HEK293 (cell line): ENCODE data around the gene CACNB3.

Source experiments
- GLIS2 ChIP-seq: fragments of 450-650 bp; formaldehyde crosslinking; IDR thresholded peaks from 2 replicates; pipeline ENCODE4 v1.5.1; 2016; ENCODE audit warnings: missing biosample characterization, missing genetic modification characterization
- HIC1 ChIP-seq: fragments of 450-650 bp; formaldehyde crosslinking; IDR thresholded peaks from 2 replicates; pipeline ENCODE4 v1.5.1; 2016; ENCODE audit warnings: missing biosample characterization, missing genetic modification characterization
- KLF17 ChIP-seq: fragments of 450-650 bp; formaldehyde crosslinking; IDR thresholded peaks from 2 replicates; pipeline ENCODE4 v1.5.1; 2016; ENCODE audit warnings: missing biosample characterization, missing genetic modification characterization
- MEIS1 ChIP-seq: sonication (generic); formaldehyde crosslinking; IDR thresholded peaks from 2 replicates; pipeline ENCODE4 v1.8.1; 2022; ENCODE audit warnings: missing genetic modification reagents, mild to moderate bottlenecking, borderline replicate concordance
- PRDM10 ChIP-seq: fragments of 450-650 bp; formaldehyde crosslinking; IDR thresholded peaks from 2 replicates; pipeline ENCODE4 v1.5.1; 2016; ENCODE audit warnings: missing biosample characterization, missing genetic modification characterization
- REPIN1 ChIP-seq: fragments of 450-650 bp; formaldehyde crosslinking; IDR thresholded peaks from 2 replicates; pipeline ENCODE4 v1.5.1; 2017; ENCODE audit warnings: missing biosample characterization, missing genetic modification characterization, low read depth
- SALL2 ChIP-seq: fragments of 450-650 bp; formaldehyde crosslinking; IDR thresholded peaks from 2 replicates; pipeline ENCODE4 v1.5.0; 2017; ENCODE audit warnings: missing biosample characterization, mild to moderate bottlenecking, missing genetic modification characterization, borderline replicate concordance
- SP2 ChIP-seq: fragments of 450-650 bp; formaldehyde crosslinking; IDR thresholded peaks from 2 replicates; pipeline ENCODE4 v1.5.1; 2016; ENCODE audit warnings: missing biosample characterization, missing genetic modification characterization
- SP3 ChIP-seq: fragments of 450-650 bp; formaldehyde crosslinking; IDR thresholded peaks from 2 replicates; pipeline ENCODE4 v1.5.1; 2016; ENCODE audit warnings: missing biosample characterization, missing genetic modification characterization
- SP7 ChIP-seq: fragments of 450-650 bp; formaldehyde crosslinking; IDR thresholded peaks from 2 replicates; pipeline ENCODE4 v1.5.1; 2016; ENCODE audit warnings: missing biosample characterization, missing genetic modification characterization
- WT1 ChIP-seq: fragments of 450-650 bp; formaldehyde crosslinking; IDR thresholded peaks from 2 replicates; pipeline ENCODE4 v1.5.1; 2016; ENCODE audit warnings: missing biosample characterization, missing genetic modification characterization
- ZBTB11 ChIP-seq: fragments of 450-650 bp; formaldehyde crosslinking; conservative IDR thresholded peaks from 2 replicates; pipeline ENCODE4 v1.5.1; 2016; ENCODE audit warnings: low read depth, missing biosample characterization, missing genetic modification characterization
- ZBTB8A ChIP-seq: fragments of 450-650 bp; formaldehyde crosslinking; IDR thresholded peaks from 2 replicates; pipeline ENCODE4 v1.5.1; 2016; ENCODE audit warnings: missing biosample characterization, missing genetic modification characterization
- ZNF157 ChIP-seq: fragments of 450-650 bp; formaldehyde crosslinking; IDR thresholded peaks from 2 replicates; pipeline ENCODE4 v1.5.1; 2016; ENCODE audit warnings: missing biosample characterization, missing genetic modification characterization
- ZNF23 ChIP-seq: fragments of 450-650 bp; formaldehyde crosslinking; IDR thresholded peaks from 2 replicates; pipeline ENCODE4 v1.5.1; 2016; ENCODE audit warnings: missing biosample characterization, missing genetic modification characterization, borderline replicate concordance
- ZNF239 ChIP-seq: fragments of 450-650 bp; formaldehyde crosslinking; IDR thresholded peaks from 2 replicates; pipeline ENCODE4 v1.5.1; 2016; ENCODE audit warnings: missing biosample characterization, missing genetic modification characterization
- ZNF266 ChIP-seq: fragments of 450-650 bp; formaldehyde crosslinking; IDR thresholded peaks from 2 replicates; pipeline ENCODE4 v1.5.1; 2016; ENCODE audit warnings: missing biosample characterization, missing genetic modification characterization, low read depth
- ZNF274 ChIP-seq, 2 experiments: fragments of 200-500 bp in 1 of 2; fragments of 450-650 bp in 1 of 2; sonication (Bioruptor generic) in 1 of 2; formaldehyde crosslinking in 1 of 2; IDR thresholded peaks; 2 replicates each; pipeline versions ENCODE4 v1.5.1 to v1.6.1; 2014 to 2016; ENCODE audit warnings: borderline replicate concordance in 1 of 2, inconsistent platforms in 1 of 2, low read length in 1 of 2, missing biosample characterization in 1 of 2, missing genetic modification characterization in 1 of 2
- ZNF416 ChIP-seq: fragments of 450-650 bp; formaldehyde crosslinking; IDR thresholded peaks from 2 replicates; pipeline ENCODE4 v1.5.1; 2016; ENCODE audit warnings: missing biosample characterization, missing genetic modification characterization
- ZNF561 ChIP-seq: fragments of 450-650 bp; IDR thresholded peaks from 2 replicates; pipeline ENCODE4 v1.5.1; 2018; ENCODE audit warnings: missing biosample characterization, missing genetic modification characterization, borderline replicate concordance
- ZNF571 ChIP-seq: fragments of 450-650 bp; formaldehyde crosslinking; IDR thresholded peaks from 2 replicates; pipeline ENCODE4 v1.5.0; 2017; ENCODE audit warnings: missing biosample characterization, missing genetic modification characterization
- ZNF585B ChIP-seq: fragments of 450-650 bp; formaldehyde crosslinking; IDR thresholded peaks from 2 replicates; pipeline ENCODE4 v1.5.1; 2016; ENCODE audit warnings: missing biosample characterization, missing genetic modification characterization
- ZNF596 ChIP-seq: fragments of 450-650 bp; IDR thresholded peaks from 2 replicates; pipeline ENCODE4 v1.5.0; 2018; ENCODE audit warnings: missing biosample characterization, mild to moderate bottlenecking, missing genetic modification characterization, moderate library complexity
- ZNF610 ChIP-seq: fragments of 450-650 bp; formaldehyde crosslinking; IDR thresholded peaks from 2 replicates; pipeline ENCODE4 v1.5.1; 2016; ENCODE audit warnings: missing biosample characterization, missing genetic modification characterization, borderline replicate concordance
- ZNF704 ChIP-seq: fragments of 450-650 bp; formaldehyde crosslinking; IDR thresholded peaks from 2 replicates; pipeline ENCODE4 v1.5.1; 2016; ENCODE audit warnings: missing biosample characterization, missing genetic modification characterization
- ZNF747 ChIP-seq: fragments of 450-650 bp; formaldehyde crosslinking; IDR thresholded peaks from 2 replicates; pipeline ENCODE4 v1.5.1; 2016; ENCODE audit warnings: missing biosample characterization, missing genetic modification characterization
- ZNF777 ChIP-seq: fragments of 450-650 bp; formaldehyde crosslinking; IDR thresholded peaks from 2 replicates; pipeline ENCODE4 v1.5.1; 2017; ENCODE audit warnings: missing biosample characterization, missing genetic modification characterization, borderline replicate concordance

CACNB3 gene

GRCh38 chr12:48815126-48816110, 2.9 kb upstream of the CACNB3 start (continued):
- TF ChIP-seq ZBTB11 (tag by site-specific recombination) (peak; percentile 92), ZNF561 (tag by site-specific recombination) (no peak), SP3 (tag by site-specific recombination) (peak; percentile 95), ZNF157 (no peak), PRDM10 (tag by site-specific recombination) (peak; percentile 52), ZNF23 (tag by site-specific recombination) (no peak), ZNF777 (tag by site-specific recombination) (peak; percentile 13; the same call in 1 of the 2 replicates), ZNF596 (0 out of 2 replicates have a peak, but pooled peaks have one; percentile 23), WT1 (tag by site-specific recombination) (peak; percentile 98), KLF17 (tag by site-specific recombination) (peak; percentile 88), ZNF610 (no peak; the same call in 1 of the 2 replicates), MEIS1 (CRISPR knock-in tag) (no peak), ZNF266 (tag by site-specific recombination) (no peak), ZNF747 (tag by site-specific recombination) (no peak), ZNF571 (tag by site-specific recombination) (no peak), ZBTB8A (tag by site-specific recombination) (peak; percentile 93), REPIN1 (tag by site-specific recombination) (no peak), HIC1 (tag by site-specific recombination) (peak; percentile 62; the same call in 1 of the 2 replicates), GLIS2 (tag by site-specific recombination) (peak; percentile 50; the same call in 1 of the 2 replicates), ZNF239 (tag by site-specific recombination) (no peak), SALL2 (tag by site-specific recombination) (no peak), ZNF274 (IDR thresholded peaks at IDR 0.05; ENCODE audit: low read length) (no peak), ZNF274 (tag by site-specific recombination; IDR thresholded peaks at IDR 0.05; ENCODE audit: borderline replicate concordance) (no peak), ZNF416 (tag by site-specific recombination) (no peak), ZNF585B (no peak), ZNF704 (no peak), SP7 (tag by site-specific recombination) (peak; percentile 82; the same call in 1 of the 2 replicates), SP2 (tag by site-specific recombination) (peak; percentile 99)
